ENCODE data around the gene C19orf85.

DNA sequence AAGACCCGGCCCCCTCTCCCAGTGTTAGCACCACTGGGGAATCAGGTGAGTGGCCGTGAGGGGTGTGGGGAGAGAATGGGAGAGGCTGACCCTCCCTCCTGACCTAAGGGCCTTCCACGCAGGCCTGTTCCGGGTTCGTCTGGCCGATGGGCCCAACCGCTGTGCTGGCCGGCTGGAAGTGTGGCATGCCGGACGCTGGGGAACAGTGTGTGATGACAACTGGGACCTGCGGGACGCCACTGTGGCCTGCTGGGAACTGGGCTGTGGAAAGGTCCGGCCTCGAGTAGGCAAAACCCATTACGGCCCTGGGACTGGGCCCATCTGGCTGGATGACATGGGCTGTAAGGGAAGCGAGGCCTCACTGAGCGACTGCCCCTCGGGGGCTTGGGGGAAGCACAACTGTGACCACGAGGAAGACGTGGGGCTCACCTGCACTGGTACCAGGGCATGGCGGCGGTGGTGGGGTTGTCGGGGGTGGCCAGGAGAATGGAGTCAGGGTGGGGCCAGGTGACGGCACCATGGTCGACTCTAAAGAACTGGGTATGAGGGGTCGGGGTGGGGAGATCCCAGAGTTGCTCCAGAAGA, 35.9 kb upstream of the C19orf85 start:
- TF ChIP-seq, protein P1, sequence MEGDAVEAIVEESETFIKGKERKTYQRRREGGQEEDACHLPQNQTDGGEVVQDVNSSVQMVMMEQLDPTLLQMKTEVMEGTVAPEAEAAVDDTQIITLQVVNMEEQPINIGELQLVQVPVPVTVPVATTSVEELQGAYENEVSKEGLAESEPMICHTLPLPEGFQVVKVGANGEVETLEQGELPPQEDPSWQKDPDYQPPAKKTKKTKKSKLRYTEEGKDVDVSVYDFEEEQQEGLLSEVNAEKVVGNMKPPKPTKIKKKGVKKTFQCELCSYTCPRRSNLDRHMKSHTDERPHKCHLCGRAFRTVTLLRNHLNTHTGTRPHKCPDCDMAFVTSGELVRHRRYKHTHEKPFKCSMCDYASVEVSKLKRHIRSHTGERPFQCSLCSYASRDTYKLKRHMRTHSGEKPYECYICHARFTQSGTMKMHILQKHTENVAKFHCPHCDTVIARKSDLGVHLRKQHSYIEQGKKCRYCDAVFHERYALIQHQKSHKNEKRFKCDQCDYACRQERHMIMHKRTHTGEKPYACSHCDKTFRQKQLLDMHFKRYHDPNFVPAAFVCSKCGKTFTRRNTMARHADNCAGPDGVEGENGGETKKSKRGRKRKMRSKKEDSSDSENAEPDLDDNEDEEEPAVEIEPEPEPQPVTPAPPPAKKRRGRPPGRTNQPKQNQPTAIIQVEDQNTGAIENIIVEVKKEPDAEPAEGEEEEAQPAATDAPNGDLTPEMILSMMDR (IDR thresholded peaks at IDR 0.05): no peak
- no peak for TF ChIP-seq POLR2A (IDR thresholded peaks at IDR 0.05)

Measured in heart left ventricle (tissue), 13 donors.